Stimulated activated CD4-positive, alpha-beta T cell treated with anti-CD3 and anti-CD28 coated beads, Interleukin-12 subunit alpha, Interleukin-12 subunit beta, amount 100 ng/mL, for 4 hours (primary cell): Measurements from ENCODE around the gene FRMD4A.

Source experiments
- DNase-seq: peaks from one replicate; pipeline ENCODE4 v3.0.0-alpha.2; 2020

FRMD4A gene

DNA sequence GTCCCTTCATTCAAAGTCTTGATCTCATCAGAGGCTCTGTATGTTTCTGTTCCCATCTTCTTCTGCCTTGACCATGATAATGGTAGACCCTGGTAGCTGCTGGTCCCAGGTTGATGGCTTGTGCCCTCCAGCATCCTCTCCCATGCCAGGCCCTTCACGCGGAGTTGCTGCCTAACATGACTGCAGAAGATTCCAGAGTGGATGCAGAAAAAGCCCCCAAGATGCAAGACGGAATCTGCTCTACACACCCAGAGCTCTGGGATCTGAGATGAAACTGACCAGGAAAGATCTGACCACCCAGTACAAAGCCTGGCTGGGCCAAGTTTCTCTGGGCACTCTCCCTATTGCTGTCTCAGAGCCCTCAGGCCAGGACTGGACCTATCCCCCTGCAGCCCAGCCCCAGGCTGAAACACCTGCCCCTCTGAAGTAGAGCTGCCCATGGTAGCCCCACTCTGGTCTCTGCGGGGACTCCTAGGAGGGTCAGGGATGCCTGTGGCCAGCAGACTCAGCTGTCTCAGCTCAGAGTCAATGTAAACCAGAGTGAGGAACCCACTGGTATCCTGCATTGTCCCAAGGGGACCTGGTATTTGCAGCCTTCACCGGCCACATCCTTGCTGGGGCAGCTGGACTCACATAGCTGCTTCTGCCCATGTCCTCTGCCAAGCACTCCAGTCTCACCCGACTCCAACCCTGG, 9.5 kb upstream of the FRMD4A start:
- no peak for DNase-seq

GRCh38 chr10:14336736-14337135, 6.0 kb upstream of the FRMD4A start:
- no peak for DNase-seq

DNA sequence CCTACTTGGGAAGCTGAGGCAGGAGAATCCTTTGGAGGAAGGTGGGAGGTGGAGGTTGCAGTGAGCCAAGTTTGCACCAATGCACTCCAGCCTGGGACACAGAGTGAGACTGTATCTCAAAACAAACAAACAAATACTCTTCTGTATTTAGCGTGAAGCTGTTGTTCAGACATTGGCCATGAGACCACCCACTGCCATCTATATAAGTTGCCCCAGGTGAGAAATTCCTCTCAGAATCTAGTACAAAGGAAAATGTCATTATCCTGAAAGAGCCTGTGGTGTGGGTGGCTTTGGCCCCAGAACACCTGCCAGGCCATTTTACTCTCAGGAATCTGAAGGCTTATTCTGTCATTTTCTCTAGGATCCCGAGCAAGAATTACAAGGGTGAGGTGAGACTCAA, 4.0 kb upstream of the FRMD4A start:
- no peak for DNase-seq

- no peak for DNase-seq
Measured at GRCh38 chr10:14333606-14334005, 2.9 kb upstream of the FRMD4A start.

DNA sequence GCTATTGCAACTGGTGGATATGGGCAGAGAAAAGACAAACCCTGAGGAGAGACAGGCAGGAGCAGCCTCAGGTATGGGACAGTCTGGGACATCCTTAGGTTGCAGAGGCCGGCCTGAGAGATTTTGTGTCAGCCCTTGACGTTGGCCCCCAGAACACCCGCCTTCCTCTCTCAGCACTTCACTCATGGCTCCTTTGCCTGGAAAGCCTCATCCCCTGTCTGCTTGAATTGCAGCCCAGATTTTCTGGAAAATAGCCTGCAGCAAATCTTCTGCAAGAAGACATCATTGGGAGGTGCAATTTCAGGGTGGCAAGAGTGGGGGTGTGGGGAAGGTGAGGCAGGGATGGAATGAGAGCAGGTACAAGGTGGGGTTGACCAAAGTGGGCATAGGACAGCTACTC, 2.2 kb upstream of the FRMD4A start:
- no peak for DNase-seq

GRCh38 chr10:14329746-14330173, 964 bp downstream of the FRMD4A start:
- no peak for DNase-seq

DNA sequence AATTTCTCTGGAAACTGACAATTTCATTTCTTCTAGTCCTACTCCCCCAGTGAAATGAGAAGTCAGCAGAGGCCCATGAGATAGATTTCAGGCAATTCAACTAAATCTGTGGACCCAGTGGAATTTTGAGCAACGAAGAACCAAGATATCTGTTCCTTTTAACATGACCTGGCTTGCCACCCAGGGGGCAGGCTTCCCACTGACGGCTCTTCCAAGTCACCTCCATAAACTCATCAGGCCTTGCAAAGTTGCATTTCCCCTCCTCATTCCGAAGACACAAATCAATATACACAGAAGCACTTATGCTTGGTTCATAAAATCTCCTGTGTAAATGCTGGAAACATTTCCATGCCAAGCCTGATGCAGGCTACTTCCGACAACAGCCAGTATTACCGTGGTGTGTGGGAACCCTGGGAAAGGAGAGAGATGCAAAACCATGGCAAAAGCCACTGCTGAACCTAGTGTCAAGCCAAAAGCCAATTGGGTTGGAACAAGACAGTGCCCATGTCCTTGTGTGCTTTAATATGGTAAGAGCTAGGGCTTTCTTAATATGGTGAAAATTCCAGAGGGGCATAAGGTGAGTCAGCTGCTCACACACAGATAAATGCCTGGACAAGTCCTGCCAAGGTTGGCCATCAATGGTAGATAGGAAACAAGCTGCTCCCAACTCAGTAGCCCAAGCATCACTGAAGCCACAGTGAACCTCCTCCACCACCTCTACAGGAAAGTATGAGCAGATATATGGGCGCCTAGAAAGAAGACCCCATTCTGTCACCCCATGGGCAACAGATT, 1.6 kb downstream of the FRMD4A start:
- DNase-seq: no peak

GRCh38 chr10:14327527-14327926, 3.2 kb downstream of the FRMD4A start:
- DNase-seq: no peak

- no peak for DNase-seq
Measured at GRCh38 chr10:14326581-14326980, 4.1 kb downstream of the FRMD4A start.

DNA sequence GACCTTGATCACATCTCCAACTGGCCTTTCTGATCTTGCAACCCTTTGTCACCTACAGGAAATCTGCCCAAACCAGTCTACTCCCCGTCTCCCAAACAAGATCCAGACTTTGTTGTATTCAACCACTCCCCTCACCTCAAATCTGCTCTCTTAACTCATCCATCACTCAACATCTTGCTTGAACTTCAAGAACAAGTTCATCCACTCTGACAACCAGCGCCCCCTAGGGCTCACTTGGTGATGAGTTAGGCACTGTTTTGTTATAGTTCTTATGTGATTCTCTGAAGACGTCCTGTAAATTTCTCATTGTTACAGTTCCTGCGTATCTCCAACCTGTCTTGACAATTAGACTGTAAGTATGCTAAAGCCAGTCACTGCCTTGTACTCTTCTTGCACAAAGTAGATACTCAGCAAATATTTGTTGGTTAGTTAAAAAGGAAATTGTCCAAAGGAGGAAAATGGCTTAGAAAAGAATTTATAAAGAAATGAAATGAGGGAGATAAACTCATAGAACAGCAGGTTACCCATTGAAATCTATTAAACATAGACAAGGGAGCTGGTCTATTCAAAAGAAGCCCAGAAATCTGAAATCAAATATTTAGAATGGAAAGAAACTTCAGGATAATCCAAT, 5.3 kb downstream of the FRMD4A start:
- peak; percentile 63 for DNase-seq

DNA sequence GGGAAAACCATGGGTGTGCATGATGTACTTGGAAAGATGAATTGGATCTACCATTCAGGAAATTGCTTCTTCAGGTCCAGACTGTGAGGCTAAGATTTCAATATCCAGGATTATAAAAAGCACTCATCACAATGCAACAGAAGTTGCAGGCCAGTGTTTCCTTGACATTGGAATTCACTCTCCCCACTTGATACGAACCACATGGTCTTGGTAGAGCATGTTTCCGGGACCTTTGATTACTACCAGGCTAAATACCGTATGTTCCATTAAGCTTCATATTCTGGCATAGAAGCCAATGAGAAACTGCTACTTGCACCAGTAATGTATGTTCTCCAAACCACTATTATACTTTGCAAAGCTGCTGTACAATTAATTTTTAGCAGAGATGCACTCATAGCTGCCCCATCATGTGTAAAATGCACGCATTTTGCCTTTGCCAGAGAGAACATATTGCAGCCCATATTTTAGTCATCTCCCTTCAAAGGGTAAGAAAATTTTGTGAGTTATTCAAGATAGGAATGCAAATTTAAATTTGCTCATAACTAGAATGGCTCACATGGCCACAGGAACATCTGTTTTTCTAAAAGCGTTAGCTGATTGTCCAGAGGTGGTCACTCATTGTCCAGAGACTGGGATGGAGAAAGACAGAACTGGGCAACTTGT, 8.1 kb downstream of the FRMD4A start:
- no peak for DNase-seq

GRCh38 chr10:14318007-14318406, 12.7 kb downstream of the FRMD4A start:
- no peak for DNase-seq

- DNase-seq: no peak
Measured at GRCh38 chr10:14312014-14312413, 18.7 kb downstream of the FRMD4A start.

- no peak for DNase-seq
Measured at GRCh38 chr10:14311206-14311957, 19.3 kb downstream of the FRMD4A start.

GRCh38 chr10:14309593-14309992, 21.1 kb downstream of the FRMD4A start:
- DNase-seq: no peak

- no peak for DNase-seq
Measured at GRCh38 chr10:14306190-14306589, 24.5 kb downstream of the FRMD4A start.

GRCh38 chr10:14304046-14304445, 26.7 kb downstream of the FRMD4A start:
- DNase-seq: no peak

GRCh38 chr10:14302035-14302434, 28.7 kb downstream of the FRMD4A start:
- DNase-seq: no peak

GRCh38 chr10:14299556-14299955, 31.2 kb downstream of the FRMD4A start:
- no peak for DNase-seq

DNA sequence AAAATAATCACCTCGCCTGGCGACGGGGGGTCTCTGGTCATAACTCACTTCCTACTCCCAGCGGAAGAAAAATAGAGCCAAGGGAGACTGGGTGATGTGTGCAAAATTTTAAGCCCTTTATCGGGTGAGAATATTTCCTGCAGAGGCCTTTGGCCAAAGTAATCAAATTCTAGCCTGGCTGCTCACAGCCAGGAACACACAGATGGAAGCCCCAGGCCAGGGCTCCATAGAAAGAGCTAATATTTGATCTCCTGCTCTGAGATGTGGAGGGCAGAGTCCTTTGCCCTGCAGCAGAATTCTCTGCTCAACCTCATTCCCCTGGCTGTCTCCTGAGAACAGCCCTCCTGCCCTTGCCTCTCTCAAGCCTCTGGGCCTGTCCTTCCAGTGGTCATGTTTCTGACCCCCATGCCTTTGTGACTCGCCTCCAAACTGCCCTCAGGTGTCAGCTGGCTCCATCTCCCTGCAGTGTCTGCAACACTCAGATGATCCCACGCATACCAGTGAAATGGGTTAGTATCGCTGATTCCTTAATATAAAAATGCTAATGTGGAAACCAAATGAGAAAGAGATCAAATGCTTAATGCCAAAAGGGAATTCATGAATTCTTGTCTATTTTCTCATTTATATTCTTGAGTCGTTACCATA, 34.5 kb downstream of the FRMD4A start:
- no peak for DNase-seq

- DNase-seq: no peak
Measured at GRCh38 chr10:14294347-14295059, 36.2 kb downstream of the FRMD4A start.

DNA sequence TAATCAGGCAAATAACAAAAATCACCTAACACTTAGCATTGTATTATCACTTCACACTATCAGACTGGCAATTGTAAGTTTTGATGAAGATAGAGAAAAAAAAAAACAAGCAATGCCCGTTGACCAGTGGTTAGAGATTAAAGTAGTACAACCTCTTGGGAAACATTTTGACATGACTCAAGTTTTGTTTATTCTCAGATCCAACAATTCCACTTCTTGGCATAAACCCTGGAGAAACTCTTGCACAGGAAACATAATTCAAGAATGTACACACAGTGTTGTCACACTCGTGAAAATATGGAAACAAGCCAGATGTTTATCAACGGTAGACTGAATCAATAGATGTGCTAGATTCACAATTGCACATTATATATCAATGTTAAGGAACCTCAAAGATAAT, 37.2 kb downstream of the FRMD4A start:
- no peak for DNase-seq
